Measurements from ENCODE around the gene MACROD2. TPM values are rescaled to one million over a fixed set of nuclear protein-coding genes. Genes with fewer than 3 reads are reported as not detected.

Gene MACROD2
- total RNA-seq, 1 experiment from 2014 or later: 3.7 TPM

DNA sequence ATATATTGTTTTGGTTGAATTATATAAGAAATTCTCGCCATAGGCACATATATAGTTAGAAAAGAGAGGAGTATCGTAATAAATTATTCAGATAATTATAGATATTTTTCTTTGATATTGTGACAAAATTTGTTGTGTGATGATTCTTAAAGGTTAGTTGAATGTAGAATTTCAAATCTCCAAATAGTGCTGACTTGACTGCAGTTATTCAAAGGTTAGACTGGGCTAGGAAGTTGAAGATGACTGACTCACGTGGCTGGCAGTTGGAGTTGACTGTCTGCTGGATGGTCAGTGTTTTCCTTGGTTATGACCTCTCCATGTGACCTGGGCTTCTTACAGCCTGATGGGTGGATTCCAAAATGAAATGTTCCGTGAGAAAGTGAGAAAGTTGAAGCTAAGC lies 286.8 kb downstream of the MACROD2 start:
- H4K20me1 ChIP-seq (ENCODE audit: insufficient read depth): no peaks in the 10 kb centered on the region
- no peaks in the 10 kb centered on the region for H3K36me3 ChIP-seq (ENCODE audit: control insufficient read depth in 1 of 2, insufficient read depth in 2 of 2, low read length in 2 of 2)
- ChIA-PET RAD21 (ENCODE audit: low non-redundant PET in 1 of 2, low total read pairs in 2 of 2, uncharacterized antibody in 2 of 2, unreplicated experiment in 2 of 2) (no interaction called here), CTCF (no interaction called here), POLR2A (no interaction called here)
- no peaks in the 10 kb centered on the region for H3K79me2 ChIP-seq (ENCODE audit: insufficient read depth, low read length)
- intact Hi-C loops (cut with micrococcal nuclease): no loop called here
- BruUV-seq (replicated peaks): no TSS peak
- no peaks in the 10 kb centered on the region for H3K27me3 ChIP-seq (ENCODE audit: insufficient read depth, low read length)
- H3K9ac ChIP-seq (ENCODE audit: low read length): no peak overlapping the region
- H3K9me2 ChIP-seq (ENCODE audit: insufficient read depth): no peaks in the 10 kb centered on the region
- ATAC-seq (no peak), DNase-seq (ENCODE audit: low read depth, low spot score) (no peak)
- H2AFZ ChIP-seq (ENCODE audit: low read depth, low read length, poor library complexity, severe bottlenecking): no peak overlapping the region
- no peak overlapping the region for H3K27ac ChIP-seq (ENCODE audit: low read depth, low read length)
- H3K9me3 ChIP-seq (ENCODE audit: control insufficient read depth in 1 of 2, insufficient read depth in 1 of 2, low read depth in 1 of 2, low read length in 2 of 2): no peaks in the 10 kb centered on the region
- no peak overlapping the region for H3K4me2 ChIP-seq (ENCODE audit: low read length)
- TF ChIP-seq ZNF274 (IDR thresholded peaks at IDR 0.05; ENCODE audit: low read depth, low read length): no peak
- no peak for TF ChIP-seq POLR2A (IDR thresholded peaks at IDR 0.05; ENCODE audit: borderline replicate concordance, extremely low read depth, insufficient read depth, insufficient read length)
- no peak for TF ChIP-seq FOSL1 (IDR thresholded peaks at IDR 0.05; ENCODE audit: low read depth)
- TF ChIP-seq CBX3 (IDR thresholded peaks at IDR 0.05; ENCODE audit: low read depth): no peak
- no peak for TF ChIP-seq ZFX (IDR thresholded peaks at IDR 0.05)
- TF ChIP-seq, protein P1, sequence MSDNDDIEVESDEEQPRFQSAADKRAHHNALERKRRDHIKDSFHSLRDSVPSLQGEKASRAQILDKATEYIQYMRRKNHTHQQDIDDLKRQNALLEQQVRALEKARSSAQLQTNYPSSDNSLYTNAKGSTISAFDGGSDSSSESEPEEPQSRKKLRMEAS (IDR thresholded peaks at IDR 0.05): no peak
- TF ChIP-seq, protein P2, sequence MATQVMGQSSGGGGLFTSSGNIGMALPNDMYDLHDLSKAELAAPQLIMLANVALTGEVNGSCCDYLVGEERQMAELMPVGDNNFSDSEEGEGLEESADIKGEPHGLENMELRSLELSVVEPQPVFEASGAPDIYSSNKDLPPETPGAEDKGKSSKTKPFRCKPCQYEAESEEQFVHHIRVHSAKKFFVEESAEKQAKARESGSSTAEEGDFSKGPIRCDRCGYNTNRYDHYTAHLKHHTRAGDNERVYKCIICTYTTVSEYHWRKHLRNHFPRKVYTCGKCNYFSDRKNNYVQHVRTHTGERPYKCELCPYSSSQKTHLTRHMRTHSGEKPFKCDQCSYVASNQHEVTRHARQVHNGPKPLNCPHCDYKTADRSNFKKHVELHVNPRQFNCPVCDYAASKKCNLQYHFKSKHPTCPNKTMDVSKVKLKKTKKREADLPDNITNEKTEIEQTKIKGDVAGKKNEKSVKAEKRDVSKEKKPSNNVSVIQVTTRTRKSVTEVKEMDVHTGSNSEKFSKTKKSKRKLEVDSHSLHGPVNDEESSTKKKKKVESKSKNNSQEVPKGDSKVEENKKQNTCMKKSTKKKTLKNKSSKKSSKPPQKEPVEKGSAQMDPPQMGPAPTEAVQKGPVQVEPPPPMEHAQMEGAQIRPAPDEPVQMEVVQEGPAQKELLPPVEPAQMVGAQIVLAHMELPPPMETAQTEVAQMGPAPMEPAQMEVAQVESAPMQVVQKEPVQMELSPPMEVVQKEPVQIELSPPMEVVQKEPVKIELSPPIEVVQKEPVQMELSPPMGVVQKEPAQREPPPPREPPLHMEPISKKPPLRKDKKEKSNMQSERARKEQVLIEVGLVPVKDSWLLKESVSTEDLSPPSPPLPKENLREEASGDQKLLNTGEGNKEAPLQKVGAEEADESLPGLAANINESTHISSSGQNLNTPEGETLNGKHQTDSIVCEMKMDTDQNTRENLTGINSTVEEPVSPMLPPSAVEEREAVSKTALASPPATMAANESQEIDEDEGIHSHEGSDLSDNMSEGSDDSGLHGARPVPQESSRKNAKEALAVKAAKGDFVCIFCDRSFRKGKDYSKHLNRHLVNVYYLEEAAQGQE (IDR thresholded peaks at IDR 0.05; ENCODE audit: low read depth): no peak
- TF ChIP-seq RAD21 (IDR thresholded peaks at IDR 0.05; ENCODE audit: low read depth): no peak
- TF ChIP-seq, protein P3, sequence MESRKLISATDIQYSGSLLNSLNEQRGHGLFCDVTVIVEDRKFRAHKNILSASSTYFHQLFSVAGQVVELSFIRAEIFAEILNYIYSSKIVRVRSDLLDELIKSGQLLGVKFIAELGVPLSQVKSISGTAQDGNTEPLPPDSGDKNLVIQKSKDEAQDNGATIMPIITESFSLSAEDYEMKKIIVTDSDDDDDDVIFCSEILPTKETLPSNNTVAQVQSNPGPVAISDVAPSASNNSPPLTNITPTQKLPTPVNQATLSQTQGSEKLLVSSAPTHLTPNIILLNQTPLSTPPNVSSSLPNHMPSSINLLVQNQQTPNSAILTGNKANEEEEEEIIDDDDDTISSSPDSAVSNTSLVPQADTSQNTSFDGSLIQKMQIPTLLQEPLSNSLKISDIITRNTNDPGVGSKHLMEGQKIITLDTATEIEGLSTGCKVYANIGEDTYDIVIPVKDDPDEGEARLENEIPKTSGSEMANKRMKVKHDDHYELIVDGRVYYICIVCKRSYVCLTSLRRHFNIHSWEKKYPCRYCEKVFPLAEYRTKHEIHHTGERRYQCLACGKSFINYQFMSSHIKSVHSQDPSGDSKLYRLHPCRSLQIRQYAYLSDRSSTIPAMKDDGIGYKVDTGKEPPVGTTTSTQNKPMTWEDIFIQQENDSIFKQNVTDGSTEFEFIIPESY (IDR thresholded peaks at IDR 0.05; ENCODE audit: extremely low read depth, insufficient replicate concordance, low read length): no peak
- TF ChIP-seq POLR2AphosphoS5 (IDR thresholded peaks at IDR 0.05; ENCODE audit: low read depth, low read length): no peak
- no peak for TF ChIP-seq EZH2phosphoT487 (IDR thresholded peaks at IDR 0.05; ENCODE audit: borderline replicate concordance)
- TF ChIP-seq TCF7L2 (IDR thresholded peaks at IDR 0.05; ENCODE audit: borderline replicate concordance, extremely low read depth, insufficient read depth, insufficient read length): no peak
- TF ChIP-seq, protein P4, sequence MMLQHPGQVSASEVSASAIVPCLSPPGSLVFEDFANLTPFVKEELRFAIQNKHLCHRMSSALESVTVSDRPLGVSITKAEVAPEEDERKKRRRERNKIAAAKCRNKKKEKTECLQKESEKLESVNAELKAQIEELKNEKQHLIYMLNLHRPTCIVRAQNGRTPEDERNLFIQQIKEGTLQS (IDR thresholded peaks at IDR 0.05): no peak
- no peaks in the 10 kb centered on the region for H3K4me1 ChIP-seq (ENCODE audit: control insufficient read depth in 1 of 2, insufficient read depth in 2 of 2, low read length in 2 of 2)
- no peak overlapping the region for H3K4me3 ChIP-seq (replicated peaks in 1 of 2; ENCODE audit: low read depth in 1 of 2, low read length in 2 of 2)

All from HCT116 (cell line).